GM12864 (cell line): ENCODE results near the gene SLC48A1.

Source experiments
- DNase-seq: peaks from one replicate; pipeline ENCODE4 v3.0.0-alpha.2; 2011; ENCODE audit warnings: low read depth
- H3K4me3 ChIP-seq: 2 replicates; pipeline ENCODE4 v1.5.1; 2011; ENCODE audit warnings: mild to moderate bottlenecking, low read depth, low read length, control low read depth
- TF ChIP-seq, protein P1 (sequence below): IDR thresholded peaks from 2 replicates; pipeline ENCODE4 v1.5.1; 2011; ENCODE audit warnings: low read depth, mild to moderate bottlenecking, moderate library complexity, low read length, control low read depth, inconsistent platforms; ENCODE audit errors: missing control alignments

SLC48A1 gene

DNA sequence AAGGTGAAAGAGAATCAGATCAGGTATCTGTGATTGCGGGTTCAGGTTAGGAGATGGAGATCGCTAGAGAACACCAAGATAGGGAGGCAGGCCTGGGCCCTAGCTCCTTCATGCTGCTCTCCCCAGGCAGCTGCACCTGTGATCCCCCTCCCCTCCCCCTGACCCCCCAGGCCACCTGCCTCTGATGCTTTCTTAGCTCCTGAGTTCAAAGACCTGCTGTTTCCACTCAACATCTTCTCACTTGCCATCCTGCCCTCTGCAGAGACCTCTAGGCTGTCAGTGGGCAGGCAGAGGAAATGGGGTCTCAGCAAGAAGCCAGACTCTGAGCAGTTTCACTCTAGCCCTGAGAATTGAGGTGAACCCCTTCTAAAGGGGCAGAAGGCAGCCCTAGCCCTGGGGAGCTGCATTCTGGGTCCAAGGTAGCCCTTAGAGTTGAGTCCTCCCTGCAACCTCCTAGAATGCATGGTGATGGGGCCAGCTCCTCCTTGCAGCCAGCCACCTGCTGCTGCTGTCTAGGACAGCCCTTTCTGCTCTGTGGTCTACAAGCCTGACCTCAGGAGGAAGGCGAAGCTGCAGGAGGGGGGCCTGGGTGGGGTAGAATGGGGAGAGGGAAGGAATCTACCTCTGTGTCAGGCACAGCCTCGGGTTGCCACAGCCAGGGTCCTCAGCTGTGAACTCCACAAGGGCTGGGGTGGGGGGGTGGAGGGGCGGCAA is 6.4 kb upstream of the SLC48A1 start:
- DNase-seq = no peak
- no peak overlapping the region for H3K4me3 ChIP-seq
- TF ChIP-seq, protein P1, sequence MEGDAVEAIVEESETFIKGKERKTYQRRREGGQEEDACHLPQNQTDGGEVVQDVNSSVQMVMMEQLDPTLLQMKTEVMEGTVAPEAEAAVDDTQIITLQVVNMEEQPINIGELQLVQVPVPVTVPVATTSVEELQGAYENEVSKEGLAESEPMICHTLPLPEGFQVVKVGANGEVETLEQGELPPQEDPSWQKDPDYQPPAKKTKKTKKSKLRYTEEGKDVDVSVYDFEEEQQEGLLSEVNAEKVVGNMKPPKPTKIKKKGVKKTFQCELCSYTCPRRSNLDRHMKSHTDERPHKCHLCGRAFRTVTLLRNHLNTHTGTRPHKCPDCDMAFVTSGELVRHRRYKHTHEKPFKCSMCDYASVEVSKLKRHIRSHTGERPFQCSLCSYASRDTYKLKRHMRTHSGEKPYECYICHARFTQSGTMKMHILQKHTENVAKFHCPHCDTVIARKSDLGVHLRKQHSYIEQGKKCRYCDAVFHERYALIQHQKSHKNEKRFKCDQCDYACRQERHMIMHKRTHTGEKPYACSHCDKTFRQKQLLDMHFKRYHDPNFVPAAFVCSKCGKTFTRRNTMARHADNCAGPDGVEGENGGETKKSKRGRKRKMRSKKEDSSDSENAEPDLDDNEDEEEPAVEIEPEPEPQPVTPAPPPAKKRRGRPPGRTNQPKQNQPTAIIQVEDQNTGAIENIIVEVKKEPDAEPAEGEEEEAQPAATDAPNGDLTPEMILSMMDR = no peak

DNA sequence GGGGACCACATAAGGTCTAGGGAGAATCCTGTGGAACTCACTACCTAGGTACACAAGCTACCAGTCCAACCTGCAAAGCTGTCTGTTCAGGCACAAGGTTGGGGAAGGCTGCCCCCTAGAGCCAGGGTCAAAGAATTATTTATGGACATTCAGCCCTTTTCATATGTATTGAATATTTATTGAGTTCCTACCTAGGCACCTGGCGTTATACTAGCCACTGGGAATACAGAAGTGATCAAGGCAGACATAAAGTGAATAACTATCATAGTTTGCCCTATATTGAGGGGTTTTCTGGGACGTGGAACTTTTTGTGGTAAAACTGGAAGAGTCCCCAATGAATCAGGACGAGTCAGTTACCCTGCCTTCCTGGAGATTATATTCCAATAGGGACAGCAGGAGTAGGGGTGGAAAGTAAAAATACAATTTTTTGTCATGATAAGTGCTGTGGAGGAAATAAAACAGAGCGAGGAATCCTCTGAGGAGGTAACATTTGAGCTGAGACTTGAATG is 5.8 kb upstream of the SLC48A1 start:
- no peak overlapping the region for H3K4me3 ChIP-seq
- TF ChIP-seq, protein P1 = peak; percentile 62
- peak; percentile 55 for DNase-seq

DNA sequence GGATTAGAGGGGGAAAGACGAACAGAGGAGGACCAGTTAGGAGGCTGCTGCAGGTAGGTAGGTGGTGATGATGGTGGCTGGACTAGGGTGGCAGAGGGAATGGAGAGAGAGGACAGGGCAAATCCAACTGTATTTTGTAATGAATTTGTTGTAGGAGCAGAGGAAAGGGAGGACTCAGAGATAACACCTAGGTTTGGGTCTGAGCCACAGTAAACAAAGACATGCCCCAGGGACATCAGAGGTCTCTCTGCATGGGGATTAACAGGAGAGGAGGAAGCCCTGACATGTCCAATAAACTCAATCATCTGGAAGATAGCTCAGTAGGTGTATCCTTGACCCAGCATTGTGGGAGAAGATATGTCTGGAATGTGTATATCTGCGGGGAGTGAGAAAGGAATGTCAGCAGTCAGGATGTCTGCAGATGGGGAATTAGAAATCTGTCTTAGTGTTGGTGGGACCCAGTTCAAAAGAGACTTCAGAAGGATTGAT is 4.7 kb upstream of the SLC48A1 start:
- TF ChIP-seq, protein P1 = no peak
- no peak for DNase-seq
- no peak overlapping the region for H3K4me3 ChIP-seq

DNA sequence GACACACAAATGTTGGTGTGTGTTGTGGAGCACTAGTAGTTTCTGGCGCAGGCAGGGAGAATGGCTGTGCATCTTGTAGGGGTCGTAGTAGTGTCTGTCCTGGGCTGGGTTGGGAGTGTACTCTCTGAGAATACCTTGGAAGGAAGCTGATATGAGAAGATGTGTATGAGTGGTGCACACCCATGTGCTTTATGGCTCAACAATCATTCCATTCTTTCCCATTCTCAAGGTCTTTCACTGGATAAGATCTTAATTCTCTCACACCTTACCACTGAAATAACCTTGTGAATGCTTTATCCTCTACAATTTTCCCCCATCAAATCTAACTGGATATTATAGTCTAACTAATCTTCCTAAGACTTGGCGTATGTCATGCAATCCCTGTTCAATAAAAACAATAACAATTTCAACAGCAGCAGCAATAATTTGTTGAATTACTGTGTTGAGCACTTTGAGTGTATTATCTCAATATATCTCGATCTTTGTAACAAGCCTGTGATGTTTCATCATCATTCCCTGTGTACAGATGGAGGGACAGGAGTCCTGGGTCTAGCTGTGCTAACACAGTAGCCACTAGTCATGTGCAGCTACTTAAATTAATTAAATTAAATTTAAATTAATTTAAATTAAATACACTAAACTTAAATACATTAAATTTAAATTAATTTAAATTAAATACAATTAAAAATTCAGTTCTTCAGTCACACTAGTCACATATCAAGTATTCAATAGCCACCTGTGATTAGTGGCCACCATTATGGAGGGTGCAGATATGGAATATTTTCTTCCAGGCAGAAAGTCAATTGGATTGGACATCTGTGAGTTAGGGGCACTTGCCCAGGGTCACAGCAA is 3.6 kb upstream of the SLC48A1 start:
- no peak overlapping the region for H3K4me3 ChIP-seq
- TF ChIP-seq, protein P1 = peak; percentile 3
- DNase-seq = no peak

DNA sequence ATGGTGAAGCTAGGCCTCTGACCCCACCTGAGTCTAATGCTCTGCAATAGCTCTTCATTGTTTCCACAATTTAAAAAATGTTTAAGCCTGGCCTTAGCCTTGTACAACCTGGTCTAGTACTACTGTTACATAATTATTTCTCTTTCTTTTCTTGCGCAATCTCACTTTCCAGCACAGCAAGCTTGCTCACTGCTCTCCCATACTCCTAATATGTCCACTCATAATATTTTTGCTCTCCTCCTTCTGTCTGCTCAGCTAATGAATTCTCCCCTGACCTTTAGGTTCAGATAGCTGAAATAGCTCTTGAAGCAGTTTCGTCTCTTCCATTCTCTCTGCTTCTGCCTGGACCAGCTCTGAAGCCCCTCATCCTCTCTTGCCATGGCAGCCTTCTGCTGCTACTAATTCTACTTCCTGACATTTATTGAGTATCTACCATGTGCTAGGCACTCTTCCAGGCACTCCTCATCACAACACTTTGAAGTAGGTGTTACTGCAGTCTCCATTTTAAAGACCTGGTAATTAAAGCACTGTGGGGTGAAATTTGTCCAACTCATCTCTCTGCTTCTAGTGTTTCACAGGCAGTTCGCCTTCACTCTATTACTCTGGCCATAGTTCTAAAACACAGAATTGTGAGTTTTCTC is 2.8 kb upstream of the SLC48A1 start:
- DNase-seq = no peak
- no peak overlapping the region for H3K4me3 ChIP-seq
- TF ChIP-seq, protein P1 = no peak

DNA sequence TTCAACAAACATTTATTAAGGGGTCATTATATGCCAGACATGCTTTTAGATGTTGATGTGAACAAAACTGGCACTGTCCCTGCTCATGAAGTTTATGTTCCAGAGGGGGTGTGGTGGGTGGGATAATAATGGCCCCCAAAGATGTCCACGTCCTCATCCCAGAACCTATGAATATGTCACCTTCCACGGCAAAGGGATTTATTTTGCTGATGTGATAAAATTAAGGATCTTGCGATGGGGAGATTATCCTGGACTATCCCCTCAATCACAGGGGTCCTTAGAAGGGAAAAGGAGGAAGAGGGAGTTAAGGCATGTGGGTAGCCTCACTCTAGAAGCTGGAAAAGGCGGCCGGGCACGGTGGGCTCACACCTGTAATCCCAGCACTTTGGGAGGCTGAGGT is 1.7 kb upstream of the SLC48A1 start:
- H3K4me3 ChIP-seq = no peak overlapping the region
- DNase-seq = no peak
- TF ChIP-seq, protein P1 = no peak
